Measurements from ENCODE around the gene RPS27.
"Not testable (repeated sequence)": the region's sequence is repeated elsewhere in the genome, so short reads cannot be mapped to it uniquely, and the experiment has no call there.

RPS27 gene

GRCh38 chr1:153962088-153963029 lies 28.2 kb upstream of the RPS27 start:
- no peak for DNase-seq

- DNase-seq = peak; percentile 99
Measured at GRCh38 chr1:153963030-153963849, 27.3 kb upstream of the RPS27 start, which contains the start of gene SLC39A1. SLC39A1 (minus strand) TSS chr1:153963537; CDS start chr1:153962715, 822 bp downstream.

- DNase-seq = peak; percentile 62
Measured at GRCh38 chr1:153963850-153964331, 26.7 kb upstream of the RPS27 start.

GRCh38 chr1:153967107-153967999 lies 23.2 kb upstream of the RPS27 start, which contains the start of gene CREB3L4:
CREB3L4 (plus strand) TSS chr1:153967902; CDS start chr1:153968526, 624 bp downstream.
- DNase-seq = peak; percentile 96

GRCh38 chr1:153968000-153968363 lies 22.6 kb upstream of the RPS27 start:
- DNase-seq = no peak

- DNase-seq = peak; percentile 46
Measured at GRCh38 chr1:153968408-153968807, 22.2 kb upstream of the RPS27 start.

GRCh38 chr1:153968972-153969371 lies 21.6 kb upstream of the RPS27 start:
- DNase-seq = no peak

GRCh38 chr1:153970346-153970745 lies 20.2 kb upstream of the RPS27 start:
- DNase-seq = no peak

- no peak for DNase-seq
Measured at GRCh38 chr1:153973071-153973470, 17.5 kb upstream of the RPS27 start.

- DNase-seq = no peak
Measured at GRCh38 chr1:153973525-153973924, 17.0 kb upstream of the RPS27 start.

- no peak for DNase-seq
Measured at GRCh38 chr1:153976819-153977249, 13.7 kb upstream of the RPS27 start.

GRCh38 chr1:153977250-153978240 lies 13.0 kb upstream of the RPS27 start, which contains the start of gene JTB:
JTB (minus strand) TSS chr1:153977674; CDS start chr1:153977252, 422 bp downstream.
- DNase-seq = peak; percentile 91

- DNase-seq = no peak
Measured at GRCh38 chr1:153978274-153978909, 12.2 kb upstream of the RPS27 start.

GRCh38 chr1:153979091-153979490 lies 11.5 kb upstream of the RPS27 start:
- DNase-seq = not testable (repeated sequence)

- DNase-seq = not testable (repeated sequence)
Measured at GRCh38 chr1:153981735-153982134, 8.8 kb upstream of the RPS27 start.

GRCh38 chr1:153984123-153984894 lies 6.3 kb upstream of the RPS27 start:
- no peak for DNase-seq

- DNase-seq = peak; percentile 52
Measured at GRCh38 chr1:153985341-153985912, 5.1 kb upstream of the RPS27 start.

- DNase-seq = peak; percentile 95
Measured at GRCh38 chr1:153985941-153986761, 4.4 kb upstream of the RPS27 start, which contains the start of gene RAB13. RAB13 (minus strand) TSS chr1:153986339; CDS start chr1:153986236, 103 bp downstream.

All from right hindlimb (tissue), 1 donor.